A673 (cell line): ENCODE results near the gene MTF2.

Source experiments
- EZH2 ChIP-seq: fragments of 200-600 bp; sonication (generic); IDR thresholded peaks from 2 replicates; pipeline ENCODE4 v1.6.1; 2017; ENCODE audit warnings: borderline replicate concordance, low read depth, mild to moderate bottlenecking, mixed read lengths, antibody characterized with exemption, low read length; ENCODE audit not compliant: poor library complexity, severe bottlenecking
- TF ChIP-seq, protein P1 (sequence below): fragments of 300-800, 200-600 bp; sonication (generic); conservative IDR thresholded peaks from 2 replicates; pipeline ENCODE4 v1.5.1; 2017; ENCODE audit warnings: low read depth, mild to moderate bottlenecking, antibody characterized with exemption, low read length, moderate library complexity, mixed read lengths

GRCh38 chr1:93167006-93167405 lies 87.9 kb downstream of the MTF2 start:
- no peak for TF ChIP-seq EZH2
- TF ChIP-seq, protein P1, sequence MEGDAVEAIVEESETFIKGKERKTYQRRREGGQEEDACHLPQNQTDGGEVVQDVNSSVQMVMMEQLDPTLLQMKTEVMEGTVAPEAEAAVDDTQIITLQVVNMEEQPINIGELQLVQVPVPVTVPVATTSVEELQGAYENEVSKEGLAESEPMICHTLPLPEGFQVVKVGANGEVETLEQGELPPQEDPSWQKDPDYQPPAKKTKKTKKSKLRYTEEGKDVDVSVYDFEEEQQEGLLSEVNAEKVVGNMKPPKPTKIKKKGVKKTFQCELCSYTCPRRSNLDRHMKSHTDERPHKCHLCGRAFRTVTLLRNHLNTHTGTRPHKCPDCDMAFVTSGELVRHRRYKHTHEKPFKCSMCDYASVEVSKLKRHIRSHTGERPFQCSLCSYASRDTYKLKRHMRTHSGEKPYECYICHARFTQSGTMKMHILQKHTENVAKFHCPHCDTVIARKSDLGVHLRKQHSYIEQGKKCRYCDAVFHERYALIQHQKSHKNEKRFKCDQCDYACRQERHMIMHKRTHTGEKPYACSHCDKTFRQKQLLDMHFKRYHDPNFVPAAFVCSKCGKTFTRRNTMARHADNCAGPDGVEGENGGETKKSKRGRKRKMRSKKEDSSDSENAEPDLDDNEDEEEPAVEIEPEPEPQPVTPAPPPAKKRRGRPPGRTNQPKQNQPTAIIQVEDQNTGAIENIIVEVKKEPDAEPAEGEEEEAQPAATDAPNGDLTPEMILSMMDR = no peak
